Stimulated activated CD8-positive, alpha-beta memory T cell treated with anti-CD3 and anti-CD28 coated beads, Interleukin-4, amount 100 ng/mL, for 4 hours (primary cell): ENCODE data around the gene RASGEF1B.
A peak's percentile ranks its signal among the peaks of the same experiment; 100 is the strongest.

Experiments used
- DNase-seq, 2 donors: peaks; one replicate each; pipeline ENCODE4 v3.0.0-alpha.2; 2020; ENCODE audit warnings: low read depth in 2 of 2, low spot score in 1 of 2

The RASGEF1B gene

GRCh38 chr4:81466841-81467671 is 4.7 kb downstream of the RASGEF1B start:
- peak in 1 of 2 donors; percentile 58 for DNase-seq

- no peak for DNase-seq
Measured at GRCh38 chr4:81465406-81466340, 6.0 kb downstream of the RASGEF1B start.

GRCh38 chr4:81460834-81461233 is 10.9 kb downstream of the RASGEF1B start:
- no peak for DNase-seq

GRCh38 chr4:81460191-81460701 is 11.5 kb downstream of the RASGEF1B start:
- DNase-seq: no peak

- DNase-seq: no peak
Measured at GRCh38 chr4:81459228-81459627, 12.5 kb downstream of the RASGEF1B start.

GRCh38 chr4:81457921-81458520 is 13.7 kb downstream of the RASGEF1B start:
- DNase-seq: no peak

- DNase-seq: no peak
Measured at GRCh38 chr4:81457345-81457744, 14.4 kb downstream of the RASGEF1B start.

GRCh38 chr4:81455897-81456296 is 15.8 kb downstream of the RASGEF1B start:
- DNase-seq: no peak

- no peak for DNase-seq
Measured at GRCh38 chr4:81454948-81455347, 16.8 kb downstream of the RASGEF1B start.

GRCh38 chr4:81454499-81454898 is 17.2 kb downstream of the RASGEF1B start:
- DNase-seq: no peak

GRCh38 chr4:81453024-81453423 is 18.7 kb downstream of the RASGEF1B start:
- no peak for DNase-seq

GRCh38 chr4:81452452-81453006 is 19.2 kb downstream of the RASGEF1B start:
- DNase-seq: no peak

- no peak for DNase-seq
Measured at GRCh38 chr4:81449015-81449414, 22.7 kb downstream of the RASGEF1B start.

GRCh38 chr4:81447566-81448229 is 24.0 kb downstream of the RASGEF1B start:
- no peak for DNase-seq

GRCh38 chr4:81446634-81447033 is 25.1 kb downstream of the RASGEF1B start:
- DNase-seq: no peak

- no peak for DNase-seq
Measured at GRCh38 chr4:81445196-81445595, 26.5 kb downstream of the RASGEF1B start.

- no peak for DNase-seq
Measured at GRCh38 chr4:81442484-81443085, 29.1 kb downstream of the RASGEF1B start.

GRCh38 chr4:81440949-81441348 is 30.8 kb downstream of the RASGEF1B start:
- DNase-seq: no peak

GRCh38 chr4:81436941-81437574 is 34.6 kb downstream of the RASGEF1B start:
- no peak for DNase-seq

GRCh38 chr4:81436096-81436495 is 35.6 kb downstream of the RASGEF1B start:
- DNase-seq: no peak
